Measurements from ENCODE around the gene ADAMTS6. TPM values are rescaled to one million over a fixed set of nuclear protein-coding genes. Genes with fewer than 3 reads are reported as not detected.

Gene ADAMTS6
- total and polyA plus RNA-seq, 2 experiments from 2014 or later = 0.78 to 2.0 TPM

DNA sequence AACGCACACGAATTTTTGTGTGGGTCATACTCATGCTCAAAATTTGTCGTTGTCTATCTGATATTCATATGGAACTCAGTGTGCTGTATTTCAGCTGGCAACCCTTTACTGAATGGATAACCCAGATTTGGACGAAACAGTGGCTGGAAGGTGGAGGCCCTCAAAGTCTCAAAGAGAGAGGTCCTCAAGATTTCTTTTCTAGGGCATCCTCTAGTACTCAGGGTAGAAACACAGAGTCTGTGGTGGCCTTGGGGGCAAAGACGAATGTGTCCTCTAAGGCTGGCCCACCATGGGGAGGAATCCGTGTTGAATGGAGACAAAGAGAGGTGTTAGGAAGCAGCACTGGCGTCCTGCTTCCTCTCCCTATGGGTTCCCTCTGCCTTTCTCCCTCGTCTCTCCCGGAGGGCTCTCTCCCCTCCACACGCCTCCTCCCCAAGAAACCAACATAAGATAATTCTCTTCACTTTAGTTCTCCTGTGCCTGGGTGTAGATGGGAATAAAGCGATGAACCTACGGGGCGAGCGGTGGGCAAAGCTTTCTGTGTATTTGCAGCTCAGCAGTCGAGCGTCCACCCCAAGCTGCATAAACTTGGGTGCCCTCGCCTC is 379.2 kb downstream of the ADAMTS6 start:
- Histone ChIP-seq H3K4me3 (peak overlapping the region; percentile 60), H3K9me2 (ENCODE audit: insufficient read depth) (peaks cover 3% of the 10 kb centered on the region), H3K4me1 (ENCODE audit: insufficient read depth) (peaks cover 25% of the 10 kb centered on the region), H3K27ac (ENCODE audit: low read depth) (peak overlapping the region; percentile 95), H3K36me3 (ENCODE audit: insufficient read depth) (no peaks in the 10 kb centered on the region), H3K27me3 (ENCODE audit: insufficient read depth) (no peaks in the 10 kb centered on the region), H2AFZ (peak overlapping the region; percentile 95), H3K79me2 (replicated peaks; ENCODE audit: insufficient read depth) (no peaks in the 10 kb centered on the region), H3F3A (replicated peaks; ENCODE audit: low read depth) (no peaks in the 10 kb centered on the region), H4K20me1 (replicated peaks; ENCODE audit: insufficient read depth) (no peaks in the 10 kb centered on the region), H3K4me2 (peak overlapping the region; percentile 85)
- peak; percentile 31 for ATAC-seq
- DNase-seq (ENCODE audit: low spot score) = no peak
- Mint-ChIP-seq H3K36me3 (ENCODE audit: low read depth) (no peaks in the 10 kb centered on the region), H3K4me3 (peak overlapping the region; percentile 69), H3K27me3 (ENCODE audit: insufficient read depth, low read depth, poor library complexity) (peaks cover 17% of the 10 kb centered on the region), H3K9me3 (no peaks in the 10 kb centered on the region), H3K27ac (peak overlapping the region; percentile 94), H3K4me1 (peaks cover 28% of the 10 kb centered on the region)
- TF ChIP-seq, protein P1, sequence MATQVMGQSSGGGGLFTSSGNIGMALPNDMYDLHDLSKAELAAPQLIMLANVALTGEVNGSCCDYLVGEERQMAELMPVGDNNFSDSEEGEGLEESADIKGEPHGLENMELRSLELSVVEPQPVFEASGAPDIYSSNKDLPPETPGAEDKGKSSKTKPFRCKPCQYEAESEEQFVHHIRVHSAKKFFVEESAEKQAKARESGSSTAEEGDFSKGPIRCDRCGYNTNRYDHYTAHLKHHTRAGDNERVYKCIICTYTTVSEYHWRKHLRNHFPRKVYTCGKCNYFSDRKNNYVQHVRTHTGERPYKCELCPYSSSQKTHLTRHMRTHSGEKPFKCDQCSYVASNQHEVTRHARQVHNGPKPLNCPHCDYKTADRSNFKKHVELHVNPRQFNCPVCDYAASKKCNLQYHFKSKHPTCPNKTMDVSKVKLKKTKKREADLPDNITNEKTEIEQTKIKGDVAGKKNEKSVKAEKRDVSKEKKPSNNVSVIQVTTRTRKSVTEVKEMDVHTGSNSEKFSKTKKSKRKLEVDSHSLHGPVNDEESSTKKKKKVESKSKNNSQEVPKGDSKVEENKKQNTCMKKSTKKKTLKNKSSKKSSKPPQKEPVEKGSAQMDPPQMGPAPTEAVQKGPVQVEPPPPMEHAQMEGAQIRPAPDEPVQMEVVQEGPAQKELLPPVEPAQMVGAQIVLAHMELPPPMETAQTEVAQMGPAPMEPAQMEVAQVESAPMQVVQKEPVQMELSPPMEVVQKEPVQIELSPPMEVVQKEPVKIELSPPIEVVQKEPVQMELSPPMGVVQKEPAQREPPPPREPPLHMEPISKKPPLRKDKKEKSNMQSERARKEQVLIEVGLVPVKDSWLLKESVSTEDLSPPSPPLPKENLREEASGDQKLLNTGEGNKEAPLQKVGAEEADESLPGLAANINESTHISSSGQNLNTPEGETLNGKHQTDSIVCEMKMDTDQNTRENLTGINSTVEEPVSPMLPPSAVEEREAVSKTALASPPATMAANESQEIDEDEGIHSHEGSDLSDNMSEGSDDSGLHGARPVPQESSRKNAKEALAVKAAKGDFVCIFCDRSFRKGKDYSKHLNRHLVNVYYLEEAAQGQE (IDR thresholded peaks at IDR 0.05; ENCODE audit: unreplicated experiment) = no peak
- TF ChIP-seq ZNF114 (CRISPR knock-in tag; IDR thresholded peaks at IDR 0.05) (no peak), NANOG (IDR thresholded peaks at IDR 0.05; ENCODE audit: borderline replicate concordance) (no peak), POLR2AphosphoS5 (IDR thresholded peaks at IDR 0.05; ENCODE audit: low read depth) (no peak)
- TF ChIP-seq, protein P2, sequence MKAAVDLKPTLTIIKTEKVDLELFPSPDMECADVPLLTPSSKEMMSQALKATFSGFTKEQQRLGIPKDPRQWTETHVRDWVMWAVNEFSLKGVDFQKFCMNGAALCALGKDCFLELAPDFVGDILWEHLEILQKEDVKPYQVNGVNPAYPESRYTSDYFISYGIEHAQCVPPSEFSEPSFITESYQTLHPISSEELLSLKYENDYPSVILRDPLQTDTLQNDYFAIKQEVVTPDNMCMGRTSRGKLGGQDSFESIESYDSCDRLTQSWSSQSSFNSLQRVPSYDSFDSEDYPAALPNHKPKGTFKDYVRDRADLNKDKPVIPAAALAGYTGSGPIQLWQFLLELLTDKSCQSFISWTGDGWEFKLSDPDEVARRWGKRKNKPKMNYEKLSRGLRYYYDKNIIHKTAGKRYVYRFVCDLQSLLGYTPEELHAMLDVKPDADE (IDR thresholded peaks at IDR 0.05) = no peak
- TF ChIP-seq, protein P3, sequence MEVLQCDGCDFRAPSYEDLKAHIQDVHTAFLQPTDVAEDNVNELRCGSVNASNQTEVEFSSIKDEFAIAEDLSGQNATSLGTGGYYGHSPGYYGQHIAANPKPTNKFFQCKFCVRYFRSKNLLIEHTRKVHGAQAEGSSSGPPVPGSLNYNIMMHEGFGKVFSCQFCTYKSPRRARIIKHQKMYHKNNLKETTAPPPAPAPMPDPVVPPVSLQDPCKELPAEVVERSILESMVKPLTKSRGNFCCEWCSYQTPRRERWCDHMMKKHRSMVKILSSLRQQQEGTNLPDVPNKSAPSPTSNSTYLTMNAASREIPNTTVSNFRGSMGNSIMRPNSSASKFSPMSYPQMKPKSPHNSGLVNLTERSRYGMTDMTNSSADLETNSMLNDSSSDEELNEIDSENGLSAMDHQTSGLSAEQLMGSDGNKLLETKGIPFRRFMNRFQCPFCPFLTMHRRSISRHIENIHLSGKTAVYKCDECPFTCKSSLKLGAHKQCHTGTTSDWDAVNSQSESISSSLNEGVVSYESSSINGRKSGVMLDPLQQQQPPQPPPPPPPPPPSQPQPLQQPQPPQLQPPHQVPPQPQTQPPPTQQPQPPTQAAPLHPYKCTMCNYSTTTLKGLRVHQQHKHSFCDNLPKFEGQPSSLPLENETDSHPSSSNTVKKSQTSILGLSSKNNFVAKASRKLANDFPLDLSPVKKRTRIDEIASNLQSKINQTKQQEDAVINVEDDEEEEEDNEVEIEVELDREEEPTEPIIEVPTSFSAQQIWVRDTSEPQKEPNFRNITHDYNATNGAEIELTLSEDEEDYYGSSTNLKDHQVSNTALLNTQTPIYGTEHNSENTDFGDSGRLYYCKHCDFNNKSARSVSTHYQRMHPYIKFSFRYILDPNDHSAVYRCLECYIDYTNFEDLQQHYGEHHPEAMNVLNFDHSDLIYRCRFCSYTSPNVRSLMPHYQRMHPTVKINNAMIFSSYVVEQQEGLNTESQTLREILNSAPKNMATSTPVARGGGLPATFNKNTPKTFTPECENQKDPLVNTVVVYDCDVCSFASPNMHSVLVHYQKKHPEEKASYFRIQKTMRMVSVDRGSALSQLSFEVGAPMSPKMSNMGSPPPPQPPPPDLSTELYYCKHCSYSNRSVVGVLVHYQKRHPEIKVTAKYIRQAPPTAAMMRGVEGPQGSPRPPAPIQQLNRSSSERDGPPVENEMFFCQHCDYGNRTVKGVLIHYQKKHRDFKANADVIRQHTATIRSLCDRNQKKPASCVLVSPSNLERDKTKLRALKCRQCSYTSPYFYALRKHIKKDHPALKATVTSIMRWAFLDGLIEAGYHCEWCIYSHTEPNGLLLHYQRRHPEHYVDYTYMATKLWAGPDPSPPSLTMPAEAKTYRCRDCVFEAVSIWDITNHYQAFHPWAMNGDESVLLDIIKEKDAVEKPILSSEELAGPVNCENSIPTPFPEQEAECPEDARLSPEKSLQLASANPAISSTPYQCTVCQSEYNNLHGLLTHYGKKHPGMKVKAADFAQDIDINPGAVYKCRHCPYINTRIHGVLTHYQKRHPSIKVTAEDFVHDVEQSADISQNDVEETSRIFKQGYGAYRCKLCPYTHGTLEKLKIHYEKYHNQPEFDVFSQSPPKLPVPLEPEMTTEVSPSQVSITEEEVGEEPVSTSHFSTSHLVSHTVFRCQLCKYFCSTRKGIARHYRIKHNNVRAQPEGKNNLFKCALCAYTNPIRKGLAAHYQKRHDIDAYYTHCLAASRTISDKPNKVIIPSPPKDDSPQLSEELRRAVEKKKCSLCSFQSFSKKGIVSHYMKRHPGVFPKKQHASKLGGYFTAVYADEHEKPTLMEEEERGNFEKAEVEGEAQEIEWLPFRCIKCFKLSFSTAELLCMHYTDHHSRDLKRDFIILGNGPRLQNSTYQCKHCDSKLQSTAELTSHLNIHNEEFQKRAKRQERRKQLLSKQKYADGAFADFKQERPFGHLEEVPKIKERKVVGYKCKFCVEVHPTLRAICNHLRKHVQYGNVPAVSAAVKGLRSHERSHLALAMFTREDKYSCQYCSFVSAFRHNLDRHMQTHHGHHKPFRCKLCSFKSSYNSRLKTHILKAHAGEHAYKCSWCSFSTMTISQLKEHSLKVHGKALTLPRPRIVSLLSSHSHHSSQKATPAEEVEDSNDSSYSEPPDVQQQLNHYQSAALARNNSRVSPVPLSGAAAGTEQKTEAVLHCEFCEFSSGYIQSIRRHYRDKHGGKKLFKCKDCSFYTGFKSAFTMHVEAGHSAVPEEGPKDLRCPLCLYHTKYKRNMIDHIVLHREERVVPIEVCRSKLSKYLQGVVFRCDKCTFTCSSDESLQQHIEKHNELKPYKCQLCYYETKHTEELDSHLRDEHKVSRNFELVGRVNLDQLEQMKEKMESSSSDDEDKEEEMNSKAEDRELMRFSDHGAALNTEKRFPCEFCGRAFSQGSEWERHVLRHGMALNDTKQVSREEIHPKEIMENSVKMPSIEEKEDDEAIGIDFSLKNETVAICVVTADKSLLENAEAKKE (CRISPR knock-in tag; IDR thresholded peaks at IDR 0.05) = no peak
- TF ChIP-seq, protein P4, sequence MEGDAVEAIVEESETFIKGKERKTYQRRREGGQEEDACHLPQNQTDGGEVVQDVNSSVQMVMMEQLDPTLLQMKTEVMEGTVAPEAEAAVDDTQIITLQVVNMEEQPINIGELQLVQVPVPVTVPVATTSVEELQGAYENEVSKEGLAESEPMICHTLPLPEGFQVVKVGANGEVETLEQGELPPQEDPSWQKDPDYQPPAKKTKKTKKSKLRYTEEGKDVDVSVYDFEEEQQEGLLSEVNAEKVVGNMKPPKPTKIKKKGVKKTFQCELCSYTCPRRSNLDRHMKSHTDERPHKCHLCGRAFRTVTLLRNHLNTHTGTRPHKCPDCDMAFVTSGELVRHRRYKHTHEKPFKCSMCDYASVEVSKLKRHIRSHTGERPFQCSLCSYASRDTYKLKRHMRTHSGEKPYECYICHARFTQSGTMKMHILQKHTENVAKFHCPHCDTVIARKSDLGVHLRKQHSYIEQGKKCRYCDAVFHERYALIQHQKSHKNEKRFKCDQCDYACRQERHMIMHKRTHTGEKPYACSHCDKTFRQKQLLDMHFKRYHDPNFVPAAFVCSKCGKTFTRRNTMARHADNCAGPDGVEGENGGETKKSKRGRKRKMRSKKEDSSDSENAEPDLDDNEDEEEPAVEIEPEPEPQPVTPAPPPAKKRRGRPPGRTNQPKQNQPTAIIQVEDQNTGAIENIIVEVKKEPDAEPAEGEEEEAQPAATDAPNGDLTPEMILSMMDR (conservative IDR thresholded peaks at IDR 0.05; ENCODE audit: low read depth in 2 of 2) = no peak

Data from GM23338 (cell line).